NCI-H1436 treated with DMSO at 0.1 percent for 48 hours (cell line): ENCODE data around the gene AXIN2.
"Not testable (repeated sequence)": the region's sequence is repeated elsewhere in the genome, so short reads cannot be mapped to it uniquely, and the experiment has no call there.

ENCODE experiments used
- DNase-seq: peaks from one replicate; lab custom pipeline; 2025; lab: John Stamatoyannopoulos, UW

AXIN2 gene

GRCh38 chr17:65537845-65538674 is 23.4 kb downstream of the AXIN2 start:
- DNase-seq, result no peak

GRCh38 chr17:65537343-65537844 is 24.1 kb downstream of the AXIN2 start:
- no peak for DNase-seq

GRCh38 chr17:65536573-65537342 is 24.7 kb downstream of the AXIN2 start:
- no peak for DNase-seq

GRCh38 chr17:65535777-65536572 is 25.5 kb downstream of the AXIN2 start:
- no peak for DNase-seq

- no peak for DNase-seq
Observed at GRCh38 chr17:65533852-65534457, 27.5 kb downstream of the AXIN2 start.

- no peak for DNase-seq
Observed at GRCh38 chr17:65533056-65533745, 28.2 kb downstream of the AXIN2 start.

GRCh38 chr17:65532101-65532890 is 29.2 kb downstream of the AXIN2 start:
- no peak for DNase-seq

- DNase-seq, result no peak
Observed at GRCh38 chr17:65531256-65532100, 30.0 kb downstream of the AXIN2 start.

GRCh38 chr17:65530523-65531255 is 30.8 kb downstream of the AXIN2 start:
- DNase-seq, result no peak

- no peak for DNase-seq
Observed at GRCh38 chr17:65529761-65530522, 31.5 kb downstream of the AXIN2 start.

GRCh38 chr17:65529040-65529633 is 32.3 kb downstream of the AXIN2 start:
- no peak for DNase-seq

GRCh38 chr17:65527857-65528591 is 33.4 kb downstream of the AXIN2 start:
- DNase-seq, result no peak

- no peak for DNase-seq
Observed at GRCh38 chr17:65527381-65527780, 34.1 kb downstream of the AXIN2 start.

- DNase-seq, result not testable (repeated sequence)
Observed at GRCh38 chr17:65526854-65527253, 34.6 kb downstream of the AXIN2 start.

- no peak for DNase-seq
Observed at GRCh38 chr17:65523853-65524664, 37.4 kb downstream of the AXIN2 start.

- DNase-seq, result no peak
Observed at GRCh38 chr17:65523411-65523810, 38.0 kb downstream of the AXIN2 start.
